GM12875 (cell line): ENCODE results near the gene APOL4.

ENCODE experiments used
- H3K4me3 ChIP-seq: one replicate; pipeline ENCODE4 v1.5.1; 2011; ENCODE audit warnings: low read depth, low read length, control low read depth
- CTCF ChIP-seq: IDR thresholded peaks from 2 replicates; pipeline ENCODE4 v1.5.1; 2011; ENCODE audit warnings: low read depth, mild to moderate bottlenecking, control low read depth, inconsistent platforms, low read length, moderate library complexity, borderline replicate concordance; ENCODE audit not compliant: insufficient read depth

Gene APOL4

DNA sequence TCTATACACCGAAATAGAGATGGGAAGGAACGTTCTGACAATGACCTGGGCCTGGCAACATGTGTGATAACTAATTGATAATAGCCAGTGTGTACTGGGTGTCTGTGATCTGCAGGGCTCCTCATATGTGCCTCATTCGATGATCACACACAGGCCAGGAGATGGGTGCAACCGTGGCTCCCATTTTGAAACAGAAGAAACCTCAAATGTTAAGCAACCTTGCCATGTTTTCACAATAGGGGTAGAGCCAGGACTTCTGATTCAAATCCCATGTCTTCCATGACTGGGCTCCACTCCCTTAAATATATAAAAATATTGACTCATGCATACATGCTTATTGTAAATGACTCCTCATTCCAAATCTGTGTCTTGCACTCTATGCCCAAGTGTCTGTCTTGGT is 52.2 kb downstream of the APOL4 start:
- no peak for TF ChIP-seq CTCF
- no peak overlapping the region for H3K4me3 ChIP-seq

DNA sequence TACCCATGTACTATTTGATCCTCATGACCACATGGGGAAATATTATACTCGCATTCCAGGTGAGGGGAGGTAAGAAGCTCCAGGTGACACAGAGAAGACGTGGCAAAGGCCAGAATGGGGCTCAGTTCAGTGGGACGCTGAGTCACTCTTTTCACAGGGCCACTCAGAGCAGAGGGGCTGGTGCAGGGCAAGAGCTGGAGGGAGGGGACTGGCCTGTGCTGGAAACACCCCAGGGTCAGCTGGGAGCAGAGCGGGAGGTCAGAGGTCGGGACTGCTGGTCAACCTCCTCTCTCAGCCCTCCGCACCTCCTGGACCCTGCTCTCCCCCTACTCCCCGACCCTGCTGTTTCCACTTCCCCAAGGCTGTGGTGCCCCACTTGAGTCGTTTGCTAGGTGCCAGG is 53.2 kb downstream of the APOL4 start:
- no peak for TF ChIP-seq CTCF

DNA sequence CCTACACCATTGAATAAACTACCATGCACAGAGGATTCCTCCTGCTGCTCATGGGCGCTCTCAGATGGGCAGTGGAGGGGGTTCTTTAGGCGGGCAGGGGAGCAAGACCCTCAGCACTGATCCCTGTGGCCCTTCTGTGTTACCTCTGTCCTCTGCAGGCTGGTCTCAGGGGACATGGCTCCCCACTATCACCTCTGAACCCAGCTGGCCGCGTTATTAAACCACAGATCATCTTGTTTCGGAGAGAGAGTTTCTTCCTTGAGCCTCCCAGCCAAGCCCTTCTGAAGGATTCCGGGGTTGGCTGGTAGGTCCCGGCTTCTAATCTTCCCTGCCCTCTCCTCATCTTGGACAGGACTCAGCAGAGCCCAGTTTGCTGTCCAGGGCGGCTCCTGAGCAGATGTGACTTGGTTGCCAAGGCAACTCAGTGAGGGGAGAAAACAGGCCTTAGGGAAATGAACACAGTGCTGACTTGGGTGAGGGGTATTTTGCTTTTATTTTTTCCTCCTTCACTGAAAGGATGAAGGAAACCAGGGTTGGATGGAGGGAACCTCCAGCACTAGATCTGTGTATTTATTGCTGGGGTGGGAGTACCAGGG is 54.3 kb downstream of the APOL4 start:
- no peak overlapping the region for H3K4me3 ChIP-seq
- TF ChIP-seq CTCF, result no peak

More for the DNA sequence above, 53.2 kb downstream of the APOL4 start:
- H3K4me3 ChIP-seq, result no peak overlapping the region

GRCh38 chr22:36145881-36146280 is 55.7 kb downstream of the APOL4 start:
- no peak for TF ChIP-seq CTCF
- no peak overlapping the region for H3K4me3 ChIP-seq

DNA sequence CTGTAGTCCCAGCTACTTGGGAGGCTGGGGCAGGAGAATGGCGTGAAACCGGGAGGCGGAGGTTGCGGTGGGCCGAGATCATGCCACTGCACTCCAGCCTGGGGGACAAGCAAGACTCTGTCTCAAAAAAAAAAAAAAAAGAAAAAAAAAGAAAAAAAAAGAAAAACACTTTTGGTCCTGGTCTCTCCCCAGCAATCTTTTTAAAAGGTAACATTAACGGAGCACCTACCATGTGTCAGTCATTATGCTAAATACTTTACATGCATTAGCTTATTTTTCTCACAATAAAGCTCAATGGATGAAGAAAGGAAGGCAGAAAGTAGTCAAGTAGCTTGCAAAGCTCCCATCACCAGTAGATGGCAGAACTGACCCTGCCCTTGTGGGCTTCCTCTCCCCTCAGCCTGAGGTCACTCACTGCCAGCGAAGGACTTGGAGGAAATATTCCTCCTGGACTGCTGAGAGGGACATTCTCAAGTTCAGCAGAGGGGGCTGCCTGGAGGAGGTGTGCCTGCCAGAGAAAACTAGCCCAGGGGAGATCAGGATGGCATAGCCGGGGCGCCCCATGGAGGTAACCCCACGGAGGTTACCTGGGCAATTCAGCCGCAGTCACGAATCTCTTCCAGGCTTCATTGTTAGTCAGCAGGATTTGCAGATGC is 56.6 kb downstream of the APOL4 start:
- no peak overlapping the region for H3K4me3 ChIP-seq
- peak; percentile 66 for TF ChIP-seq CTCF

DNA sequence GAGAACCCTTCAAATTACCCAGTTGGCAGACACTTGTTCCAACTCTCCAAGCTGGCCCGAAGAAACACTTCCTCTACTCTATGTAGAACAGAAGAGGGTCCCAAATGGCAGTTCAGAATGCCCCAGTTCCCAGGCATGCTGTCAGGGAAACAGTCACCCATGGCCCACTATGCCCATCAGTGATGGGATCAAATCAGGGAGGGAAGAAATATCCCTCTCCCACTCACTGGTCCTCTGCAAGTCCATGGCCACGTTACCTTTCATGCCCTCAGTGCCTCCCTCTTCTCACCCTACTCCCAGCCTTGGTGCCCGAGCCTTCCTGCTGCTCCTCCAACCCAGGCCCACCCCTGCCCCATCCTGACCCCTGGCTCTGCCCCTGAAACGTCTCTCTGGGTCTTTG is 57.7 kb downstream of the APOL4 start:
- no peak for TF ChIP-seq CTCF
- no peak overlapping the region for H3K4me3 ChIP-seq
